Naive thymus-derived CD4-positive, alpha-beta T cell (primary cell): Measurements from ENCODE around the gene DDN. TPM values are rescaled to one million over a fixed set of nuclear protein-coding genes. Genes with fewer than 3 reads are reported as not detected.

Experiments
- polyA plus RNA-seq, 2 donors: library from polyadenylated mRNA; unstranded; fragments of 300-500 nt; fragmentation: Illumina TruSeq; gene quantifications; one replicate each; pipeline ENCODE4 v1.2.3, GENCODE V29; 2021
- total RNA-seq, 6 experiments: library from RNA in 5 of 6; stranded (reverse) in 5 of 6; gene quantifications; 1 replicate in 5 of 6; 2 replicates in 1 of 6; pipeline ENCODE4 v1.2.3 and lab custom pipeline; 2021 to 2026

Gene DDN
- total and polyA plus RNA-seq, 7 experiments from 2014 or later = 0.19 to 0.71 (median 0.27) TPM; not detected in 4

Other genes starting within 250 kb of the DDN start
- gene ADCY6, start 210.3 kb downstream of the DDN start, total RNA-seq = under 1 TPM in 3 of 5 experiments, not detected in 2; 0.07 to 0.22 (median 0.08) TPM
- not detected for gene ADCY6, start 210.3 kb downstream of the DDN start, polyA plus RNA-seq
- gene CACNB3, start 180.9 kb downstream of the DDN start, total RNA-seq = 10 to 100 TPM in 1 of 5 experiments, 1 to 10 TPM in 4; 2.2 to 14.7 (median 5.5) TPM
- gene CACNB3, start 180.9 kb downstream of the DDN start, polyA plus RNA-seq = 1 to 10 TPM in 1 of 2 donors, under 1 TPM in 1; 0.89 to 1.5 TPM
- gene DDX23, start 147.2 kb downstream of the DDN start, total RNA-seq = 100 to 1,000 TPM in 3 of 5 experiments, 10 to 100 TPM in 2; 84.0 to 160 (median 127) TPM
- gene DDX23, start 147.2 kb downstream of the DDN start, polyA plus RNA-seq = 10 to 100 TPM; 32.8 to 65.6 TPM
- gene RND1, start 133.5 kb downstream of the DDN start, total RNA-seq = 10 to 100 TPM in 1 of 5 experiments, 1 to 10 TPM in 4; 1.1 to 13.5 (median 2.3) TPM
- gene RND1, start 133.5 kb downstream of the DDN start, polyA plus RNA-seq = under 1 TPM; 0.17 to 0.94 TPM
- gene FKBP11, start 73.9 kb downstream of the DDN start, total RNA-seq = 10 to 100 TPM; 40.3 to 55.7 (median 48.5) TPM
- 10 to 100 TPM; 74.2 to 83.7 TPM for gene FKBP11, start 73.9 kb downstream of the DDN start, polyA plus RNA-seq
- gene ARF3, start 41.9 kb downstream of the DDN start, total RNA-seq = 100 to 1,000 TPM in 1 of 5 experiments, 10 to 100 TPM in 4; 48.7 to 137 (median 56.1) TPM
- gene ARF3, start 41.9 kb downstream of the DDN start, polyA plus RNA-seq = 10 to 100 TPM; 15.9 to 21.9 TPM
- gene WNT10B, start 27.6 kb downstream of the DDN start, total RNA-seq = 10 to 100 TPM in 1 of 5 experiments, 1 to 10 TPM in 4; 1.8 to 10.7 (median 7.5) TPM
- under 1 TPM; 0.07 to 0.15 TPM for gene WNT10B, start 27.6 kb downstream of the DDN start, polyA plus RNA-seq
- gene WNT1, start 21.1 kb downstream of the DDN start, total RNA-seq = 1 to 10 TPM in 1 of 5 experiments, under 1 TPM in 3, not detected in 1; 0.30 to 1.5 (median 0.49) TPM
- gene WNT1, start 21.1 kb downstream of the DDN start, polyA plus RNA-seq = under 1 TPM in 1 of 2 donors, not detected in 1; 0.24 TPM
- 10 to 100 TPM; 34.0 to 74.4 (median 50.6) TPM for gene PRKAG1, start 19.4 kb upstream of the DDN start, total RNA-seq
- 10 to 100 TPM; 39.4 to 49.6 TPM for gene PRKAG1, start 19.4 kb upstream of the DDN start, polyA plus RNA-seq
- gene KMT2D, start 61.4 kb upstream of the DDN start, total RNA-seq = 100 to 1,000 TPM; 129 to 167 (median 151) TPM
- 10 to 100 TPM in 1 of 2 donors, 1 to 10 TPM in 1; 6.6 to 26.4 TPM for gene KMT2D, start 61.4 kb upstream of the DDN start, polyA plus RNA-seq
- 1 to 10 TPM; 1.8 to 9.4 (median 3.3) TPM for gene RHEBL1, start 70.6 kb upstream of the DDN start, total RNA-seq
- gene RHEBL1, start 70.6 kb upstream of the DDN start, polyA plus RNA-seq = 1 to 10 TPM; 1.8 to 3.8 TPM
- under 1 TPM; 0.24 to 0.91 (median 0.76) TPM for gene DHH, start 95.4 kb upstream of the DDN start, total RNA-seq
- gene DHH, start 95.4 kb upstream of the DDN start, polyA plus RNA-seq = not detected
- 100 to 1,000 TPM in 4 of 5 experiments, 10 to 100 TPM in 1; 67.4 to 328 (median 263) TPM for gene LMBR1L, start 111.5 kb upstream of the DDN start, total RNA-seq
- gene LMBR1L, start 111.5 kb upstream of the DDN start, polyA plus RNA-seq = 10 to 100 TPM; 40.7 to 58.6 TPM
- 1,000 to 10,000 TPM in 1 of 5 experiments, 100 to 1,000 TPM in 4; 124 to 1,463 (median 279) TPM for gene TUBA1B, start 132.0 kb upstream of the DDN start, total RNA-seq
- 100 to 1,000 TPM; 473 to 648 TPM for gene TUBA1B, start 132.0 kb upstream of the DDN start, polyA plus RNA-seq
- 100 to 1,000 TPM in 2 of 5 experiments, 10 to 100 TPM in 3; 61.8 to 492 (median 98.8) TPM for gene TUBA1A, start 189.7 kb upstream of the DDN start, total RNA-seq
- gene TUBA1A, start 189.7 kb upstream of the DDN start, polyA plus RNA-seq = 100 to 1,000 TPM; 176 to 178 TPM